Measurements from ENCODE around the gene VPS50.

VPS50 gene

GRCh38 chr7:93231799-93232672, at the start of gene VPS50:
Gene VPS50, plus strand, starts transcription at chr7:93232366. Its CDS starts 102 bp downstream, at chr7:93232468.
- DNase-seq (ENCODE audit: low read depth in 2 of 2), result peak; percentile 76 to 80

- DNase-seq (ENCODE audit: low read depth in 2 of 2), result no peak
These were observed 46.7 kb upstream of the VPS50 start for GRCh38 chr7:93185303-93186027.

- no peak for DNase-seq (ENCODE audit: low read depth in 2 of 2)
These were observed 43.1 kb upstream of the VPS50 start for GRCh38 chr7:93188870-93189634.

- no peak for DNase-seq (ENCODE audit: low read depth in 2 of 2)
These were observed 37.8 kb upstream of the VPS50 start for GRCh38 chr7:93194386-93194785.

- DNase-seq (ENCODE audit: low read depth in 2 of 2), result no peak
These were observed 35.8 kb upstream of the VPS50 start for GRCh38 chr7:93196336-93196735.

- no peak for DNase-seq (ENCODE audit: low read depth in 2 of 2)
These were observed 33.7 kb upstream of the VPS50 start for GRCh38 chr7:93198472-93198871.

- no peak for DNase-seq (ENCODE audit: low read depth in 2 of 2)
These were observed 29.4 kb upstream of the VPS50 start for GRCh38 chr7:93202594-93203250.

GRCh38 chr7:93203496-93203895, 28.7 kb upstream of the VPS50 start:
- no peak for DNase-seq (ENCODE audit: low read depth in 2 of 2)

GRCh38 chr7:93205046-93205445, 27.1 kb upstream of the VPS50 start:
- DNase-seq (ENCODE audit: low read depth in 2 of 2), result no peak

- no peak for DNase-seq (ENCODE audit: low read depth in 2 of 2)
These were observed 20.8 kb upstream of the VPS50 start for GRCh38 chr7:93211228-93211818.

GRCh38 chr7:93212881-93213280, 19.3 kb upstream of the VPS50 start:
- DNase-seq (ENCODE audit: low read depth in 2 of 2), result no peak

- no peak for DNase-seq (ENCODE audit: low read depth in 2 of 2)
These were observed 13.0 kb upstream of the VPS50 start for GRCh38 chr7:93218997-93219827.

GRCh38 chr7:93219868-93220267, 12.3 kb upstream of the VPS50 start:
- no peak for DNase-seq (ENCODE audit: low read depth in 2 of 2)

- no peak for DNase-seq (ENCODE audit: low read depth in 2 of 2)
These were observed 5.9 kb upstream of the VPS50 start, which contains the start of gene HEPACAM2 for GRCh38 chr7:93226310-93226709. Gene HEPACAM2, minus strand, starts transcription at chr7:93226469.

GRCh38 chr7:93228302-93228701, 3.9 kb upstream of the VPS50 start:
- no peak for DNase-seq (ENCODE audit: low read depth in 2 of 2)

- no peak for DNase-seq (ENCODE audit: low read depth in 2 of 2)
These were observed 907 bp upstream of the VPS50 start for GRCh38 chr7:93231259-93231658.

GRCh38 chr7:93232673-93233018, 480 bp downstream of the VPS50 start:
- DNase-seq (ENCODE audit: low read depth in 2 of 2), result no peak

- no peak for DNase-seq (ENCODE audit: low read depth in 2 of 2)
These were observed 3.4 kb downstream of the VPS50 start for GRCh38 chr7:93235541-93235940.

GRCh38 chr7:93238131-93238530, 6.0 kb downstream of the VPS50 start:
- DNase-seq (ENCODE audit: low read depth in 2 of 2), result no peak

GRCh38 chr7:93238748-93239147, 6.6 kb downstream of the VPS50 start:
- DNase-seq (ENCODE audit: low read depth in 2 of 2), result no peak
